Rectal smooth muscle tissue (tissue), 1 donor: Measurements from ENCODE around the gene LRRC36.
"Not testable (repeated sequence)": the region's sequence is repeated elsewhere in the genome, so short reads cannot be mapped to it uniquely, and the experiment has no call there.

Experiments used
- H3K27ac ChIP-seq: one replicate; pipeline ENCODE4 v1.7.0; 2013; ENCODE audit warnings: low read depth, low read length, inconsistent platforms
- H3K27me3 ChIP-seq: one replicate; pipeline ENCODE4 v1.7.0; 2013; ENCODE audit warnings: low read length; ENCODE audit not compliant: control insufficient read depth, insufficient read depth
- H3K36me3 ChIP-seq: one replicate; pipeline ENCODE4 v1.7.0; 2013; ENCODE audit warnings: low read length; ENCODE audit not compliant: control insufficient read depth, insufficient read depth
- H3K4me1 ChIP-seq: one replicate; pipeline ENCODE4 v1.7.0; 2013; ENCODE audit warnings: low read length; ENCODE audit not compliant: control insufficient read depth, insufficient read depth
- H3K4me3 ChIP-seq: one replicate; pipeline ENCODE4 v1.7.0; 2013; ENCODE audit warnings: low read length
- H3K9ac ChIP-seq: one replicate; pipeline ENCODE4 v1.7.0; 2013; ENCODE audit warnings: low read length

Gene LRRC36

GRCh38 chr16:67407176-67407787 is 80.7 kb downstream of the LRRC36 start:
- no peak overlapping the region for H3K9ac ChIP-seq
- peaks cover 5% of the 10 kb centered on the region for H3K4me1 ChIP-seq
- H3K27me3 ChIP-seq, result no peaks in the 10 kb centered on the region
- no peak overlapping the region for H3K4me3 ChIP-seq
- H3K36me3 ChIP-seq, result no peaks in the 10 kb centered on the region
- peak overlapping the region; percentile 61 for H3K27ac ChIP-seq

DNA sequence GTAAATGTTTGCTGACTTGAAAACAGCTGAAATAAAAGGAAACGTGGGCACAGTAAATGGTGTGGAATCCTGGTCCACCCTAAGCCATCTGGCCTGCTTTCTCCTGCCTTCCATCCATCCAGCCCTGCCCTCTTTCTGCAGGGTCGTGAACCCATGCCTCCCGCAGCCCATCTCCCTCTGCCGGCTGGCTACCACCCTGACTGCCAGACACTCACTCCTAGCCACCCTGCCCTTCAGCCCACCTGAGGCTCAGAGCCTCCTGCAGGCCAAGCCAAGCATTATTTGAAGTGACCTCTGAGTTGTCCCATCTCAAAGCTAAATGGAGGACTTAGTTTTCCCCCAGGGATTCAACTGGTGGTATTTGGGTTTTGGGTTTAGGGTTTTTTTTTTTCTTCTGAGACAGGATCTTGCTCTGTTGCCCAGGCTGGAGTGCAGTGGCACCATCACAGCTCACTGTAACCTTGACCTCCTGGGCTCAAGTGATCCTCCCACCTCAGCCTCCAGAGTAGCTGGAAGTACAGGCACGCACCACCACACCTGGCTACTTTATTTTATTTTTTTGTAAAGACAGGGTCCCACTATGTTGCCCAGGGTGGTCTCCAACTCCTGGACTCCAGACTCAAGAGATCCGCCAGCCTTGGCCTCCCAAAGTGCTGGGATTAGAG is 81.3 kb downstream of the LRRC36 start:
- Histone ChIP-seq H3K27ac (no peak overlapping the region), H3K4me1 (peaks cover 5% of the 10 kb centered on the region), H3K4me3 (no peak overlapping the region), H3K36me3 (no peaks in the 10 kb centered on the region), H3K27me3 (no peaks in the 10 kb centered on the region), H3K9ac (no peak overlapping the region)

GRCh38 chr16:67409631-67410030 is 83.0 kb downstream of the LRRC36 start:
- no peak overlapping the region for H3K27ac ChIP-seq
- H3K27me3 ChIP-seq, result no peaks in the 10 kb centered on the region
- no peak overlapping the region for H3K9ac ChIP-seq
- no peak overlapping the region for H3K4me3 ChIP-seq
- peaks cover 5% of the 10 kb centered on the region for H3K4me1 ChIP-seq
- no peaks in the 10 kb centered on the region for H3K36me3 ChIP-seq

- Histone ChIP-seq H3K9ac (no peak overlapping the region), H3K4me1 (peaks cover 6% of the 10 kb centered on the region), H3K4me3 (no peak overlapping the region), H3K27me3 (no peaks in the 10 kb centered on the region), H3K36me3 (no peaks in the 10 kb centered on the region), H3K27ac (no peak overlapping the region)
Observed at GRCh38 chr16:67411339-67411738, 84.7 kb downstream of the LRRC36 start.

DNA sequence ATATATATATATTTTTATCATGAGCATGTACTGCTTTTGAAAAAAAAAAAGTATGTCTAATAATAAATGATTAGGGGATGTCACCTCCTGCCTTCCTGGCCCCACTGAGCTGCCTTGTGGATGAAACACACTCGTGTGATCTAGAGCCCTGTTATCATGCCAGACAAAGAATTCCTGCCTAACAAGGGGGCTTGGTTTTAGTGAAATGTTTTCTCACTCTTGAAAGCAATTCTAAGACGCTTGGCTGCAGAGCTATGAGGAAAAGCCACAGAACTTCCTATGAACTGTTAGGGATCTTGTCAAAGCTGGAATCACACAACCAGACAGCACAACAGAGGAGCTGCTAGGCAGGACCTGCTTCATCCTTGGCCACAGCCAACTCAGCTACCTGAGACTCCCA is 85.7 kb downstream of the LRRC36 start:
- peaks cover 5% of the 10 kb centered on the region for H3K4me1 ChIP-seq
- H3K9ac ChIP-seq, result no peak overlapping the region
- no peaks in the 10 kb centered on the region for H3K27me3 ChIP-seq
- H3K4me3 ChIP-seq, result no peak overlapping the region
- H3K36me3 ChIP-seq, result no peaks in the 10 kb centered on the region
- H3K27ac ChIP-seq, result no peak overlapping the region

GRCh38 chr16:67413978-67414911 is 87.6 kb downstream of the LRRC36 start:
- Histone ChIP-seq H3K4me3 (no peak overlapping the region), H3K27ac (no peak overlapping the region), H3K4me1 (peaks cover 5% of the 10 kb centered on the region), H3K36me3 (no peaks in the 10 kb centered on the region), H3K27me3 (no peaks in the 10 kb centered on the region), H3K9ac (no peak overlapping the region)

DNA sequence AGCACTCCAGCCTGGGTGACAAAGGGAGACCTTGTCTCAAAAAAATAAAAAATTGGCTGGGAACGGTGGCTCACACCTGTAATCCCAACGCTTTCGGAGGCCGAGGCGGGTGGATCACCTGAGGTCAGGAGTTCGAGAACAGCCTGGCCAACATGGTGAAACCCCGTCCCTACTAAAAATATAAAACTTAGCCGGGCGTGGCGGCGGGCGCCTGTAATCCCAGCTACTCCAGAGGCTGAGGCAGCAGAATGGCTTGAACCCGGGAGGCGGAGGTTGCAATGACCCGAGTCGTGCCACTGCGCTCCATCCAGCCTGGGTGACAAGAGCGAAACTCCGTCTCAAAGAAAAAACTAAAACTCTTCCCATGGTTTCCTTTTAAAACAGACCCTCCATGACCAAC is 88.8 kb downstream of the LRRC36 start:
- H3K36me3 ChIP-seq, H3K9ac ChIP-seq, H3K4me1 ChIP-seq, H3K27me3 ChIP-seq: not testable (repeated sequence)
- H3K4me3 ChIP-seq, result peak overlapping the region; percentile 80
- peak overlapping the region; percentile 85 for H3K27ac ChIP-seq

- Histone ChIP-seq H3K27me3 (no peaks in the 10 kb centered on the region), H3K9ac (peak within 1 kb of the TSS; percentile 90), H3K27ac (peak within 1 kb of the TSS; percentile 85), H3K4me1 (peaks cover 5% of the 10 kb centered on the region), H3K36me3 (no peaks in the 10 kb centered on the region), H3K4me3 (peak within 1 kb of the TSS; percentile 80)
Observed at GRCh38 chr16:67415872-67416793, 89.5 kb downstream of the LRRC36 start, which contains the start of gene ZDHHC1. ZDHHC1 (minus strand) TSS chr16:67416477; CDS start chr16:67407775, 8,702 bp downstream.

- H3K9ac ChIP-seq, result no peak overlapping the region
- no peak overlapping the region for H3K4me3 ChIP-seq
- peaks cover 5% of the 10 kb centered on the region for H3K4me1 ChIP-seq
- H3K36me3 ChIP-seq, result no peaks in the 10 kb centered on the region
- H3K27ac ChIP-seq, result no peak overlapping the region
- no peaks in the 10 kb centered on the region for H3K27me3 ChIP-seq
Observed at GRCh38 chr16:67417333-67418061, 90.9 kb downstream of the LRRC36 start.

- H3K4me3 ChIP-seq, result no peak overlapping the region
- no peaks in the 10 kb centered on the region for H3K36me3 ChIP-seq
- no peak overlapping the region for H3K9ac ChIP-seq
- H3K27me3 ChIP-seq, result no peaks in the 10 kb centered on the region
- peaks cover 5% of the 10 kb centered on the region for H3K4me1 ChIP-seq
- no peak overlapping the region for H3K27ac ChIP-seq
Observed at GRCh38 chr16:67419502-67419901, 92.9 kb downstream of the LRRC36 start.

DNA sequence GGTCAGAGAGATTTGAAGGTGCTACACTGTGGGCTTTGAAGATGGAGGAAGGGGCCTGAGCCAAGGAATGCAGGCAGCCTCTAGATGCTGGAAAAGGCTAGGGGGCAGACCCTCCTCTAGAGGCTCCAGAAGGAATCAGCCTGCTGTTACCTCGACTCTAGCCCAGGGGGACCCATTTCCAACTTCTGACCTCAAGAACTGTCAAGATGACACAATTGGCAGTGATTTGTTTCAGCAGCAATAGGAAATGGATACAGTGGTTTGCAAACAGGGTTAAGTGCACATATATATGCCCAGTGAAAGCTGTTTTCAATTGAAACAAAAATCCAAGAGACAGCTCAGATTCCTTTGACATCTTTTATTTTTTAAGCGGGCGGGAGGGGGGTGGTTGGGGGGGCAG is 93.3 kb downstream of the LRRC36 start:
- Histone ChIP-seq H3K27me3 (no peaks in the 10 kb centered on the region), H3K4me1 (peaks cover 5% of the 10 kb centered on the region), H3K4me3 (no peak overlapping the region), H3K9ac (no peak overlapping the region), H3K27ac (no peak overlapping the region), H3K36me3 (no peaks in the 10 kb centered on the region)
